NCI-H748 treated with DMSO at 0.1 percent for 48 hours (cell line): ENCODE data around the gene SOS1.
"Not testable (repeated sequence)": the region's sequence is repeated elsewhere in the genome, so short reads cannot be mapped to it uniquely, and the experiment has no call there.

Experiments
- DNase-seq: peaks from one replicate; lab custom pipeline; 2025; lab: John Stamatoyannopoulos, UW

The SOS1 gene

GRCh38 chr2:39138837-39139211, 18.0 kb upstream of the SOS1 start:
- DNase-seq, result no peak

GRCh38 chr2:39138187-39138836, 17.5 kb upstream of the SOS1 start:
- not testable (repeated sequence) for DNase-seq

- DNase-seq, result no peak
Observed at GRCh38 chr2:39136799-39137198, 15.9 kb upstream of the SOS1 start.

- no peak for DNase-seq
Observed at GRCh38 chr2:39135690-39136259, 14.9 kb upstream of the SOS1 start.

- DNase-seq, result no peak
Observed at GRCh38 chr2:39133215-39133851, 12.5 kb upstream of the SOS1 start.

GRCh38 chr2:39128919-39129391, 8.1 kb upstream of the SOS1 start:
- DNase-seq, result no peak

GRCh38 chr2:39127973-39128372, 7.1 kb upstream of the SOS1 start:
- DNase-seq, result no peak

GRCh38 chr2:39124746-39125057, 3.9 kb upstream of the SOS1 start:
- DNase-seq, result peak; percentile 64

- peak; percentile 71 for DNase-seq
Observed at GRCh38 chr2:39124000-39124745, 3.3 kb upstream of the SOS1 start.

- DNase-seq, result no peak
Observed at GRCh38 chr2:39123436-39123999, 2.7 kb upstream of the SOS1 start.

- peak; percentile 48 for DNase-seq
Observed at GRCh38 chr2:39121523-39122063, 742 bp upstream of the SOS1 start.

GRCh38 chr2:39120521-39120770, 405 bp downstream of the SOS1 start:
- no peak for DNase-seq

- DNase-seq, result peak; percentile 29
Observed at GRCh38 chr2:39119732-39120520, 925 bp downstream of the SOS1 start.

GRCh38 chr2:39118786-39119499, 1.9 kb downstream of the SOS1 start:
- DNase-seq, result no peak

GRCh38 chr2:39115556-39115955, 5.3 kb downstream of the SOS1 start:
- no peak for DNase-seq

- no peak for DNase-seq
Observed at GRCh38 chr2:39114771-39115170, 6.1 kb downstream of the SOS1 start.

GRCh38 chr2:39109537-39109936, 11.3 kb downstream of the SOS1 start:
- no peak for DNase-seq

- DNase-seq, result no peak
Observed at GRCh38 chr2:39108377-39108776, 12.5 kb downstream of the SOS1 start.

- no peak for DNase-seq
Observed at GRCh38 chr2:39107724-39108273, 13.1 kb downstream of the SOS1 start.

GRCh38 chr2:39107156-39107555, 13.7 kb downstream of the SOS1 start:
- DNase-seq, result no peak
